Activated naive CD8-positive, alpha-beta T cell treated with anti-CD3 and anti-CD28 coated beads, Interleukin-2, amount 50 U/mL, for 24 hours (primary cell): ENCODE results near the gene SCAI.
A peak's percentile ranks its signal among the peaks of the same experiment; 100 is the strongest.
"Not testable (repeated sequence)": the region's sequence is repeated elsewhere in the genome, so short reads cannot be mapped to it uniquely, and the experiment has no call there.

Source experiments
- ATAC-seq: fragments of 150-1000 bp; cut with Tn5 transposase; one replicate; pipeline ENCODE4 v1.10.0; 2021
- DNase-seq: peaks from one replicate; pipeline ENCODE4 v3.0.0; 2021
- H3K27ac Mint-ChIP-seq: one replicate; pipeline ENCODE4 v1.8.0; 2021; ENCODE audit warnings: mild to moderate bottlenecking, mixed read lengths
- H3K27me3 Mint-ChIP-seq: one replicate; pipeline ENCODE4 v1.8.0; 2021; ENCODE audit warnings: mixed read lengths
- H3K36me3 Mint-ChIP-seq: one replicate; pipeline ENCODE4 v1.8.0; 2021; ENCODE audit warnings: low read depth, mixed read lengths
- H3K4me1 Mint-ChIP-seq: one replicate; pipeline ENCODE4 v1.8.0; 2021; ENCODE audit warnings: mixed read lengths
- H3K4me3 Mint-ChIP-seq: one replicate; pipeline ENCODE4 v1.8.0; 2021; ENCODE audit warnings: mild to moderate bottlenecking, moderate library complexity, mixed read lengths
- H3K9me3 Mint-ChIP-seq: one replicate; pipeline ENCODE4 v1.8.0; 2021; ENCODE audit warnings: mixed read lengths

SCAI gene

DNA sequence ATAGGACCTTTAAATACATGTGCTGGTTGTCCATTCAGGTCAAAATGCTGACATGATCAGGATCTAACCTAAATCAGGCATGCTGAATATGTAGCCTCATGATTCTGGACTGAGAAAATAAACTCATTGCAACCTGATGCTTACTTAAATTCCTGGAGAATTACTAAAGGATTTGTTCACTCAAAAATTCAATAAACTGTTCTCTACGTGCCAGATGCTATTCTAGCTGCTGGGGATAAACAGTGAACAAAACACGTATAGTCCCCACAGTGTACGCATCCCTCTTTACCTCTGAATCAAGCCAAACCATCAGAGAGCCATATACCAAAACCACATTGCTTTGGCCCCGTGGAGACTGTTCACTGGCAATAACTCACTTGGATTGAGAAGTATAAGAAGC, 6.1 kb downstream of the SCAI start:
- peaks cover 1% of the 10 kb centered on the region for H3K36me3 Mint-ChIP-seq
- DNase-seq (no peak), ATAC-seq (no peak)
- no peak overlapping the region for H3K27ac Mint-ChIP-seq
- H3K4me3 Mint-ChIP-seq = no peak overlapping the region
- peaks cover 7% of the 10 kb centered on the region for H3K9me3 Mint-ChIP-seq
- H3K27me3 Mint-ChIP-seq = no peaks in the 10 kb centered on the region
- H3K4me1 Mint-ChIP-seq = peaks cover 32% of the 10 kb centered on the region

DNA sequence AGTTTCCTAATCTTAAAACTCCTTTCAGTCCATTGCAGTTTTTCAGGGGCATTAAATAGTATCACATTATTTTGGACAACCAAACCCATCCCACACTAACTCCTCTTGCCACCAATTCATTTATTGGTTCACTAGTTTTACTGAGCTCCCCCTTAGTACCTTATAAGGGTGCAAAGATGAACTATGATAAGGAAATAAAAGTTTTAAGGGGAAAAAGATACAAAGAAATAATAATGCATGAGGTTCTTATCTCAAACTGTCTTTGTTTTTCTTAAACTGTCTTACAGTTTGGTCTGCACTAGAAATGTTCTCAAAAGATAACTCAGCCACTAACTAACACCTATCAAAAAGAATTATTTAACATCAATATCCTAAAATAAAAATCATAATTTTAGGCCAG, 8.4 kb downstream of the SCAI start:
- Mint-ChIP-seq H3K27ac (no peak overlapping the region), H3K9me3 (peaks cover 7% of the 10 kb centered on the region), H3K4me1 (peaks cover 23% of the 10 kb centered on the region), H3K4me3 (no peak overlapping the region), H3K36me3 (peaks cover 1% of the 10 kb centered on the region), H3K27me3 (no peaks in the 10 kb centered on the region)
- ATAC-seq (no peak), DNase-seq (no peak)

DNA sequence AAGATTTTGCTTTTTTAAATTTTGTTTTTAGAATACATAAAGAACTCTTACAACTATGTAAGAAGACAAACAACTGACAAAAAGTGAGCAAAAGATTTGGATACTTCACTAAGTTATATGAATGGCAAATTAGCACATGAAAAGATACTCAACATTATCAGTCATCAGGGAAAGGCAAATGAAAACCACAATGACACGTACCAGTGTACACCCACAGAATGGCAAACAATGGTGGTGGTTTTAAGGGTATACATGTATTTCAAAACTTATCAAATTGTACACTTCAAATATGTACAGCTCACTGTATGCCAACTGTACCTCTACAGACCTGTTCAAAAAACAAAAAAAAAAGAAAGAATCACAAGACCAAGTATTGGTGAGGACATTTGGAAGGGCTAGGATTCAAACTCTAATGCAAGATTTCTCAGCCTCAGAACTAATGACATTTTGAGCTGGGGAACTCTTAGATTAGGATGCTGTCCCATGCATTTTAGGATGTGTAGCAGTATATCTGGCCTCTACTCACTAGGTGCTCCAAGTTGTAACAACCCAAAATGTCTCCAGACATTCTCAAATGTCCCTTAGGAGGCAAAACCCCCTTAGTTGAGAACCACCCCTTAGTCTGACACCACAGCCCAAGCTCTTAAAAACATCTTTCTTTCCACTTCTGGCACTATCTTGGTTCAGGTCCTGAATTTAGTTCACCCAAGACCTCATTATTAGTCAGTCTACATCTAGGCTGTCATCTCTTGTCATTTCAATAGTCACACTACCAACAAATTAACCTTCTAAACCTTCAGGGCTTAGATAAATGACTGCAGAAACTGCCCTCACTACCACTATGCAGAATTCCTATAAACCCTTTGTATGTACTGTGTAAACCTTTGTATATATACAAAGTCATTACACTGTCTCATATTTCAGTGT, 9.7 kb downstream of the SCAI start:
- Mint-ChIP-seq H3K27ac (peak overlapping the region; percentile 45), H3K4me3 (peak overlapping the region; percentile 34), H3K36me3 (peaks cover 1% of the 10 kb centered on the region), H3K27me3 (no peaks in the 10 kb centered on the region), H3K9me3 (peaks cover 7% of the 10 kb centered on the region), H3K4me1 (peaks cover 21% of the 10 kb centered on the region)
- ATAC-seq (peak; percentile 86), DNase-seq (no peak)

DNA sequence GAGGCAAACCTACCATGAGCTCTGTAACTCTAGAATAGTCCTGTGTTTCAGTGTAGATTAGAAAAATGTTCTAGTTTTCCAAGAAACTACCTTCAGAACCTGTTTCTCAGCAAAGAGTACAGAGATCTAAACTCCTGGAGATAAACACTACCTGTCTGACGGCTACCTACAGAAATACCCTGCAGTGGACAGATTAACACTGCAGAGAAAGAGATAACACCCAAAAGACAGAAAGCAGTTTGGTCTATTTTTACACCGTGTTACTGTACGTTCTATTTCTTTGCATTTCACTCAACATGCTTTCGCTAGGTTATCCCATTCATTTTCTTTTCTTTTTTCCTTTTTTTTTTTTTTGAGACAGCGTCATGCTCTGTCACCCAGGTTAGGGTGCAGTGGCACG, 11.6 kb downstream of the SCAI start:
- no peak overlapping the region for H3K27ac Mint-ChIP-seq
- H3K4me1 Mint-ChIP-seq = peaks cover 25% of the 10 kb centered on the region
- no peak overlapping the region for H3K4me3 Mint-ChIP-seq
- DNase-seq (no peak), ATAC-seq (no peak)
- H3K27me3 Mint-ChIP-seq = no peaks in the 10 kb centered on the region
- H3K9me3 Mint-ChIP-seq = peaks cover 7% of the 10 kb centered on the region
- H3K36me3 Mint-ChIP-seq = peaks cover 1% of the 10 kb centered on the region

DNA sequence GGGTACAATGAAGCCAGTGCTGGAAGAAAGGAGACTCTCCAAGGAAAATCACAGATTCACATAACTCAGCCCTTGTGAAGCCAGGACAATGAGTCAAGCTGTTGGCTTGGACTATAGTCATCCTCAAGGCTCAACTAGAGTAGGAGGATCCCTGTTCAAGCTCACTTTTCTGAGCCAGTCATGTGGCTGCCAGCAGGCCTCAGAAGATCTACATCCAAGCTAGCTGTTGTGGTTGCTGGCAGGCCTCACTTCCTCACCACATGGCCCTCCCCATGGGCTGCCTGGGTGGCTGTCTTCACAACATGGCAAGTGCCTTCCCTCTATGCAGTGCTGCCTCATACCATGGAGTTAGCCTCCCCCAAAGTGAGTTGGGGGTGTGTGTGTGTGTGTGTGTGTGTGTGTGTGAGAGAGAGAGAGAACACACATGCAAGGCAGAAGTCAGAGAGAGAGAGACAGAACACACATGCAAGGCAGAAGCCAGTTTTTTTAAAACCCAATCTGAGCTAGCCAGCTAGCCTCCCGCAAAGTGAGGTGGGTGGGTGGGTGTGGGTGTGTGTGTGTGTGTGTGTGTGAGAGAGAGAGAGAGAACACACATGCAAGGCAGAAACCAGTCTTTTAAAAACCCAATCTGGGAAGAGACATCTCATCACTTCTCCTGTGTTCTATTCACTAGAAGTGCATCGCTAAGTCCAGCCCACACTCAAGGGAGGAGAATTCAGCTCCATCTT, 17.1 kb downstream of the SCAI start:
- H3K27me3 Mint-ChIP-seq = no peaks in the 10 kb centered on the region
- H3K4me3 Mint-ChIP-seq = peak overlapping the region; percentile 56
- peaks cover 5% of the 10 kb centered on the region for H3K36me3 Mint-ChIP-seq
- peak overlapping the region; percentile 97 for H3K27ac Mint-ChIP-seq
- peak; percentile 98 for ATAC-seq
- H3K9me3 Mint-ChIP-seq = no peaks in the 10 kb centered on the region
- H3K4me1 Mint-ChIP-seq = peaks cover 31% of the 10 kb centered on the region
- peak; percentile 72 for DNase-seq

DNA sequence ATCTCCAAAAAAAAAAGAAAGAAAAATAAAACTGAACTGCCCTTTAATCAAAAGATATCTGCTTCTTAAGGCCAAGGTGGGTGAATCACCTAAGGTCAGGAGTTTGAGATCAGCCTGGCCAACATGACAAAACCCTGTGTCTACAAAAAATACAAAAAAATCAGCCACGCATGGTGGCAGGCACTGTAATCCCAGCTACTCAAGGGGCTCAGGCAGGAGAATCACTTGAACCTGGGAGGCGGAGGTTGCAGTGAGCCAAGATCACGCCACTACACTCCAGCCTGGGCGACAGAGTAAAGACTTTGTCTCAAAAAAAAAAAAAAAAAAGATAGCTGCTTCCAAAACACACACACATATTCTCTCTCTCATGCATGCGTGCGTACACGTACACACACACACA, 17.8 kb downstream of the SCAI start:
- no peak for ATAC-seq
- peaks cover 5% of the 10 kb centered on the region for H3K36me3 Mint-ChIP-seq
- H3K4me1 Mint-ChIP-seq = peaks cover 38% of the 10 kb centered on the region
- H3K4me3 Mint-ChIP-seq = peak overlapping the region; percentile 56
- H3K9me3 Mint-ChIP-seq = no peaks in the 10 kb centered on the region
- DNase-seq = no peak
- H3K27me3 Mint-ChIP-seq = no peaks in the 10 kb centered on the region
- peak overlapping the region; percentile 97 for H3K27ac Mint-ChIP-seq

DNA sequence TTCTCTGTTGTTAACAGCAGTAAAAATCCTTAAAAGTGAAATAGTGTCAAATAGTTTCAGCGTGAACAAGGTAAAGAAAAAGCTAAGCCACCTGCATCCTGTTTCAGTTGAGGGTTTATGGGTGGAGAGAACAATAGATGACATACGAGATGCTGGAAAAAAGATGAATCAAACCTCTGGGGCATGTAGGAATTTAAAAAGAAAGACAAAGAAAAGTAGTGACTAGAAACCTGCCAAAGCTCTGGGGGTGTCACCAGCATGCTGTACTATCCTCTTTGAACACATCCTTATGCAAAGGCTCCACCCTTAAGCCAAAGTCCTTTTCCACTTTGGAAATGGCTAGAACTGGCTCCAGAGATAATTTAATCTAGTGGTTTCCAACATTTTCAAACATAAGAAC, 22.2 kb downstream of the SCAI start:
- ATAC-seq (no peak), DNase-seq (no peak)
- no peak overlapping the region for H3K4me3 Mint-ChIP-seq
- no peaks in the 10 kb centered on the region for H3K9me3 Mint-ChIP-seq
- H3K36me3 Mint-ChIP-seq = peaks cover 7% of the 10 kb centered on the region
- H3K4me1 Mint-ChIP-seq = peaks cover 42% of the 10 kb centered on the region
- no peak overlapping the region for H3K27ac Mint-ChIP-seq
- H3K27me3 Mint-ChIP-seq = no peaks in the 10 kb centered on the region

DNA sequence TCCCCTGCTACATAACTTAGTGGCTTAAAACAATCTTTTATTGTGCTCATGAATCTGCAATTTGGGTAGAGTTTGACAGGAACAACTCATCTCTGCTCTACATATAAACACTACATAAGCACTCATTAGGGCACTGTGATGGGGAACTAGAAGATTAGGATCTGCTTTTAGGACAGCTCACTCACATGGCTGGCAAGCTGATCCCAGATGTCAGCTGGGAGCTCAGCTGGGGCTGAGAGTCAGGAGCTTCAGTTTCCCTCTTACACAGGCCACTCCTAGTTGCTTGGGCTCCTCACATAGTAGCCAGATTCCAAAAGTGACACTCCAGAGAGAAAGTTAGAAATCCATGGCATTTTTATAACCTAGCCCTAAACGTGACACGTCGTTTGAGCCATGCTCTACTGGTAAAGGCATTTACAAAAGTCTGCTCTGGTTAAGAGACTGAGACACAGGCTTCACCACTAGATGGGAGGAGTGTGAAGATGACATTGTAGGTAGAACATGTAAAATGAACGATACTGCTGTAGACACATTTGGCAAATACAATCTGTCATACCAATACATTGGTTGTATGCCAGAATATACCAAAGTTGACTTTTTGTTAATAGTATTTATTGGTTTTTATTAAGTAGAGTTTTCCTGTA, 23.6 kb downstream of the SCAI start:
- Mint-ChIP-seq H3K27me3 (no peaks in the 10 kb centered on the region), H3K4me3 (no peak overlapping the region)
- ATAC-seq = peak; percentile 49

DNA sequence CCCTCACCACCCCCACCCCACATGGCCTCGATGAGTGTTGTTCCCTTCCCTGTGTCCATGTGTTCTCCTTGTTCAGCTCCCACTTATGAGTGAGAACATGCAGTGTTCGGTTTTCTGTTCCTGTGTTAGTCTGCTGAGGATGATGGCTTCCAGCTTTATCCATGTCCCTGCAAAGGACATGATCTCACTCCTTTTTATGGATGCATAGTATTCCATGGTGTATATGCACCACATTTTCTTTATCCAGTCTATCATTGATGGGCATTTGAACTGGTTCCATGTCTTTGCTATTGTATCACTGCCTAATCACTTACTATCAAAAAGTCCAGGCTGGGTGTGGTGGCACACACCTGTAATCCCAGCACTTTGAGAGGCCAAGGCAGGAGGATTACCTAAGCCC, 24.6 kb downstream of the SCAI start:
- not testable (repeated sequence) for H3K27ac Mint-ChIP-seq, H3K36me3 Mint-ChIP-seq

More for the DNA sequence above, 23.6 kb downstream of the SCAI start:
- Mint-ChIP-seq H3K27ac (no peak overlapping the region), H3K9me3 (no peaks in the 10 kb centered on the region), H3K4me1 (peaks cover 31% of the 10 kb centered on the region), H3K36me3 (peaks cover 6% of the 10 kb centered on the region)
- DNase-seq = no peak

DNA sequence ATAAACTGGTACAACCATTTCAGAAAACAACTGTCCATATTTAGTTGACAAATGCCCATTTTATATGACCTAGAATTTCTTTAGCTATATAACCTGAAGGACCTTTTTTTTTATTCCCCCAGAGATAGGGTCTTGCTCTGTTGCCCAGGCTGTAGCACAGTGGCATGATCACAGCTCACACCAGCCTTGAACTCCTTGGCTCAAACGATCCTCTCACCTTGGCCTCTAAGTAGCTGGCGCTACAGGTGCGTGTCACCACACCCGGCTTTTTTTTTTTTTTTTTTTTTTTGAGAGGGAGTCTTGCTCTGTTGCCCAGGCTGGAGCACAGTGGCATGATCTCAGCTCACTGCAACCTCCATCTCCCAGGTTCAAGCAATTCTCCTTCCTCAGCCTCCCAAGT, 28.8 kb downstream of the SCAI start:
- peaks cover 13% of the 10 kb centered on the region for H3K9me3 Mint-ChIP-seq
- H3K27ac Mint-ChIP-seq, H3K4me1 Mint-ChIP-seq, H3K27me3 Mint-ChIP-seq, H3K4me3 Mint-ChIP-seq, DNase-seq, ATAC-seq: not testable (repeated sequence)
- H3K36me3 Mint-ChIP-seq = peaks cover 16% of the 10 kb centered on the region

More for the DNA sequence above, 24.6 kb downstream of the SCAI start:
- peaks cover 26% of the 10 kb centered on the region for H3K4me1 Mint-ChIP-seq
- not testable (repeated sequence) for H3K4me3 Mint-ChIP-seq, H3K9me3 Mint-ChIP-seq, DNase-seq, ATAC-seq, H3K27me3 Mint-ChIP-seq

DNA sequence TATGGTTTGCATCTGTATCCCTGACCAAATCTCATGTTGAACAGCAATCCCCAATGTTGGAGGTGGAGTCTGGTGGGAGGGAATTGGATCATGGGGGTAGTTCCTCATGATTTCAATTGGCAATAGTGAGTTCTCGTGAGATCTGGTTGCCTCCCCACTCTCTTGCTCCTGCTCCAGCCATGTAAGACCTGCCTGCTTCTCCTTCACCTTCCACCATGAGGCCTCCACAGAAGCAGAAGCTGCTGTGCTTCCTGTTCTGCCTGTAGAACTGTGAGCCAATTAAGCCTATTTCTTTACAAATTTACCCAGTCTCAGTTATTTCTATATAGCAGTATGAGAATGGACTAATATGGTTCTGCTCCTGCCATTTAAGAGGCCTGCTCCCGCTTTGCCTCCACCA, 32.9 kb downstream of the SCAI start:
- ATAC-seq (no peak), DNase-seq (no peak)
- H3K4me3 Mint-ChIP-seq = no peak overlapping the region
- peaks cover 13% of the 10 kb centered on the region for H3K36me3 Mint-ChIP-seq
- H3K9me3 Mint-ChIP-seq = peaks cover 13% of the 10 kb centered on the region
- peaks cover 2% of the 10 kb centered on the region for H3K4me1 Mint-ChIP-seq
- H3K27ac Mint-ChIP-seq = no peak overlapping the region
- no peaks in the 10 kb centered on the region for H3K27me3 Mint-ChIP-seq

DNA sequence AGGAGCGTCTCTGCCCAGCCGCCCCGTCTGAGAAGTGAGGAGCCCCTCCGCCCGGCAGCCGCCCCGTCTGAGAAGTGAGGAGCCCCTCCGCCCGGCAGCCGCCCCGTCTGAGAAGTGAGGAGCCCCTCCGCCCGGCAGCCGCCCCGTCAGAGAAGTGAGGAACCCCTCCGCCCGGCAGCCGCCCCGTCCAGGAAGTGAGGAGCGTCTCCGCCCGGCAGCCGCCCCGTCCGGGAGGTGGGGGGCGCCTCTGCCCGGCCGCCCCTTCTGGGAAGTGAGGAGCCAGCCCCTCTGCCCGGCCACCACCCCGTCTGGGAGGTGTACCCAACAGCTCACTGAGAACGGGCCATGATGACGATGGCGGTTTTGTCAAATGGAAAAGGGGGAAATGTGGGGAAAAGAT, 34.8 kb downstream of the SCAI start:
- H3K27me3 Mint-ChIP-seq, DNase-seq, H3K27ac Mint-ChIP-seq, ATAC-seq, H3K4me1 Mint-ChIP-seq, H3K4me3 Mint-ChIP-seq: not testable (repeated sequence)
- peaks cover 13% of the 10 kb centered on the region for H3K9me3 Mint-ChIP-seq
- H3K36me3 Mint-ChIP-seq = peaks cover 13% of the 10 kb centered on the region

DNA sequence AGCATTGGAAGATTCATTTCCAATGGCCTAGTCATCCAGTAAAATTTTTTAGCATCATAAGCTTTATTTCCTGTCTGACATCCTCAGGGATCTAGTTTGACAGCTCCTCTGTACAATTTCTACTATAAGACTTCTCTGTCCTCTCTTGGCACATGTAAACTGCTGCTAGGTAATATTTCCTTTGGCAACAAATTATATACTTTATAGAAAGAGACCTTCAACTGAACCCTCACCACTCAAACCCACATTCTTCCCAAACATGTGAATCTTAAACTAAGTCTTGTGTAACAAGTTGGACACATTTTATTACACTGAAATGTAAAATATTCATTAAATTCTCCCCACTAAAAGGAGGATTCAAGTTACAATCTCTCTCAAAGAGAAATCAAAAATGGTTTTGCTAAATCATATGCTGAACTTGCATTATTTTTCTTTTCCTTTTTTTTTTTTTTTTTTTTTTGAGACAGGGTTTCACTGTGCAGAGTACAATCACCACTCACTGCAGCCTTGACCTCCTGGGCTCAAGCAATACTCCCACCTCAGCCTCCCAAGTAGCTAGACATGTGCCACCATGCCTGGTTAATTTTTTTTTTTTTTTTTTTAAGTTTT, 36.9 kb downstream of the SCAI start:
- DNase-seq (no peak), ATAC-seq (no peak)
- H3K9me3 Mint-ChIP-seq = no peaks in the 10 kb centered on the region
- H3K27ac Mint-ChIP-seq = no peak overlapping the region
- peaks cover 2% of the 10 kb centered on the region for H3K4me1 Mint-ChIP-seq
- H3K4me3 Mint-ChIP-seq = no peak overlapping the region
- H3K27me3 Mint-ChIP-seq = no peaks in the 10 kb centered on the region
- no peaks in the 10 kb centered on the region for H3K36me3 Mint-ChIP-seq

DNA sequence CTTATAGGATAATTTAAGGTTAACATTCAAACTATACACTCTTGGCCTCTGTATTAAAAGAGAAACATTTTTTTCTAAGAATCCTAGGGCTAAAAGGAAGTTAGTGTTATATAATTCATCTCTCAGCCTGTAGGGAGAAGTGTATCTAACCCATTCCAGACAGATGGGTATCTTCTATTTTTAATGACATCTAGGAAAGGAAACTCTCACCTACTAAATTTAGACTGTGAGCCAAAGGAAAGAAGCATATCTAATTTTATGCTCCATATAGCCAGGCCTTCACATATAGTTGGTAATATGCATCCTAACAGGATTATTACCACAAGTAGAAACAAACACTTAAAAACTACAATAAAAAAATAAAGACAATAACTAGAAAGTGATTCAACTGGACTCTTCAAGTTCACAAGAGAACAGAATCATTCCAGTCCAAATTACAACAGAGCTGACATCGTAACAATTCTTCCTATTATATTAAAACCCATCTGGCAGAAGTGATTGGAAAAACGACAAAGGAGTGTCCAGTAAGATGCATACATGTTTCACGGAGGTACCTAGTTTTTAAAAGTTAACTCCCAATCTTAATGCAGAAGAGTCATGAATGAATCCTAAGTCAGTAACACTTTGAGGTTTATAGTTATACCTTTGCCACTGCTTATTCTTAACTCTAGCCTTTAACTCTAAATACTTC, 39.4 kb downstream of the SCAI start:
- ATAC-seq (no peak), DNase-seq (no peak)
- Mint-ChIP-seq H3K27ac (no peak overlapping the region), H3K9me3 (no peaks in the 10 kb centered on the region), H3K27me3 (no peaks in the 10 kb centered on the region), H3K4me1 (no peaks in the 10 kb centered on the region), H3K4me3 (no peak overlapping the region), H3K36me3 (no peaks in the 10 kb centered on the region)
